Measurements from ENCODE around the gene COA3.

COA3 gene

GRCh38 chr17:42819939-42820535 lies 21.5 kb upstream of the COA3 start:
- DNase-seq (ENCODE audit: low read depth, low spot score): no peak
- H3K27ac ChIP-seq: no peak overlapping the region

- DNase-seq (ENCODE audit: low read depth, low spot score): no peak
- peak overlapping the region; percentile 67 for H3K27ac ChIP-seq
Measured at GRCh38 chr17:42818379-42818778, 19.9 kb upstream of the COA3 start.

GRCh38 chr17:42817866-42818265 lies 19.4 kb upstream of the COA3 start:
- peak overlapping the region; percentile 67 for H3K27ac ChIP-seq
- peak; percentile 36 for DNase-seq (ENCODE audit: low read depth, low spot score)

GRCh38 chr17:42814633-42815399 lies 16.3 kb upstream of the COA3 start:
- DNase-seq (ENCODE audit: low read depth, low spot score): no peak
- no peak overlapping the region for H3K27ac ChIP-seq

- H3K27ac ChIP-seq: no peak overlapping the region
Measured at GRCh38 chr17:42809250-42809649, 10.7 kb upstream of the COA3 start.

GRCh38 chr17:42806249-42806648 lies 7.7 kb upstream of the COA3 start:
- no peak for DNase-seq (ENCODE audit: low read depth, low spot score)
- no peak overlapping the region for H3K27ac ChIP-seq

More at GRCh38 chr17:42809250-42809649, 10.7 kb upstream of the COA3 start:
- DNase-seq (ENCODE audit: low read depth, low spot score): no peak

- H3K27ac ChIP-seq: no peak overlapping the region
- no peak for DNase-seq (ENCODE audit: low read depth, low spot score)
Measured at GRCh38 chr17:42804918-42805367, 6.4 kb upstream of the COA3 start.

- no peak for DNase-seq (ENCODE audit: low read depth, low spot score)
- no peak overlapping the region for H3K27ac ChIP-seq
Measured at GRCh38 chr17:42803074-42803883, 4.8 kb upstream of the COA3 start.

GRCh38 chr17:42798011-42798382 lies 507 bp downstream of the COA3 start:
- H3K27ac ChIP-seq: peak overlapping the region; percentile 17
- DNase-seq (ENCODE audit: low read depth, low spot score): no peak

- DNase-seq (ENCODE audit: low read depth, low spot score): no peak
Measured at GRCh38 chr17:42797067-42798007, 1.2 kb downstream of the COA3 start.

GRCh38 chr17:42796066-42796758 lies 2.3 kb downstream of the COA3 start:
- H3K27ac ChIP-seq: no peak overlapping the region
- no peak for DNase-seq (ENCODE audit: low read depth, low spot score)

More at GRCh38 chr17:42797067-42798007, 1.2 kb downstream of the COA3 start:
- H3K27ac ChIP-seq: peak overlapping the region; percentile 17

GRCh38 chr17:42795465-42795864 lies 3.0 kb downstream of the COA3 start:
- no peak for DNase-seq (ENCODE audit: low read depth, low spot score)
- H3K27ac ChIP-seq: no peak overlapping the region

GRCh38 chr17:42795061-42795460 lies 3.4 kb downstream of the COA3 start:
- no peak overlapping the region for H3K27ac ChIP-seq

GRCh38 chr17:42792545-42792944 lies 6.0 kb downstream of the COA3 start:
- H3K27ac ChIP-seq: no peak overlapping the region
- DNase-seq (ENCODE audit: low read depth, low spot score): no peak

More at GRCh38 chr17:42795061-42795460, 3.4 kb downstream of the COA3 start:
- no peak for DNase-seq (ENCODE audit: low read depth, low spot score)

- H3K27ac ChIP-seq: no peak overlapping the region
- DNase-seq (ENCODE audit: low read depth, low spot score): no peak
Measured at GRCh38 chr17:42791948-42792347, 6.6 kb downstream of the COA3 start.

- H3K27ac ChIP-seq: no peak overlapping the region
Measured at GRCh38 chr17:42787266-42787665, 11.2 kb downstream of the COA3 start.

GRCh38 chr17:42784811-42785592 lies 13.5 kb downstream of the COA3 start:
- no peak overlapping the region for H3K27ac ChIP-seq
- DNase-seq (ENCODE audit: low read depth, low spot score): no peak

More at GRCh38 chr17:42787266-42787665, 11.2 kb downstream of the COA3 start:
- DNase-seq (ENCODE audit: low read depth, low spot score): no peak

- DNase-seq (ENCODE audit: low read depth, low spot score): no peak
- H3K27ac ChIP-seq: no peak overlapping the region
Measured at GRCh38 chr17:42784409-42784808, 14.1 kb downstream of the COA3 start.

- peak overlapping the region; percentile 42 for H3K27ac ChIP-seq
- no peak for DNase-seq (ENCODE audit: low read depth, low spot score)
Measured at GRCh38 chr17:42783791-42784138, 14.7 kb downstream of the COA3 start.
